Esophagus squamous epithelium (tissue), 5 donors: Measurements from ENCODE around the gene CRHR1. TPM values are rescaled to one million over a fixed set of nuclear protein-coding genes. Genes with fewer than 3 reads are reported as not detected.

Experiments used
- DNase-seq: peaks from one replicate; lab custom pipeline; 2025; lab: John Stamatoyannopoulos, UW
- H3K27ac ChIP-seq, 4 donors: fragments of 200-600 bp; sonication (generic); one replicate each; pipeline ENCODE4 v1.5.1; 2016 to 2019; ENCODE audit warnings: mild to moderate bottlenecking in 1 of 4
- H3K27me3 ChIP-seq, 4 donors: fragments of 200-600 bp; sonication (generic); 1 replicate in 3 of 4; 2 replicates in 1 of 4; pipeline versions ENCODE4 v1.5.1 to v1.6.0; 2017 to 2021; ENCODE audit warnings: antibody characterized with exemption in 1 of 4
- H3K36me3 ChIP-seq, 3 donors: fragments of 200-600 bp; sonication (generic); one replicate each; pipeline ENCODE4 v1.5.1; 2016 to 2019
- H3K4me1 ChIP-seq, 3 donors: fragments of 200-600 bp; sonication (generic); one replicate each; pipeline ENCODE4 v1.5.1; 2017 to 2019
- H3K4me3 ChIP-seq, 4 donors: fragments of 200-600 bp; sonication (generic); 1 replicate in 3 of 4; 2 replicates in 1 of 4; pipeline ENCODE4 v1.5.1; 2016 to 2019; ENCODE audit warnings: mild to moderate bottlenecking in 2 of 4, moderate library complexity in 1 of 4
- H3K9me3 ChIP-seq, 3 donors: fragments of 200-600 bp; sonication (generic); one replicate each; pipeline ENCODE4 v1.5.1; 2016 to 2019
- CTCF ChIP-seq, 6 experiments: fragments of 450-650 bp in 4 of 6; fragments of 200-600 bp in 2 of 6; sonication (generic) in 2 of 6; IDR thresholded peaks; one replicate each; pipeline ENCODE4 v1.5.1; 2016 to 2019; ENCODE audit warnings: antibody characterized with exemption in 6 of 6, mild to moderate bottlenecking in 4 of 6, moderate library complexity in 4 of 6
- POLR2A ChIP-seq, 4 donors: fragments of 450-650 bp; IDR thresholded peaks; one replicate each; pipeline ENCODE4 v1.6.1; 2017; ENCODE audit warnings: antibody characterized with exemption in 4 of 4, mild to moderate bottlenecking in 4 of 4, moderate library complexity in 3 of 4
- WGBS, 2 donors: methylation state at CpG; one replicate each; pipeline ENCODE4 v1.1.5; 2018; 5-methylcytosine and 5-hydroxymethylcytosine counted together
- intact Hi-C: fragments of 100-400 bp; cut with DNase I; formaldehyde crosslinking; loops from one replicate; pipeline ENCODE4 v1.15.0; 2022
- total RNA-seq, 4 donors: library from RNA; depleted of rRNA; stranded (reverse); fragments of >200 nt; gene quantifications; one replicate each; pipeline ENCODE4 v1.1.0, GENCODE V29; 2016
- donor health status: DM: yes; HTN: yes; CAD: no.

Gene CRHR1
- total RNA-seq, 4 donors from 2014 or later: not detected

- Histone ChIP-seq H3K27ac (no peak overlapping the region), H3K4me3 (no peak overlapping the region), H3K36me3 (no peaks in the 10 kb centered on the region), H3K4me1 (no peaks in the 10 kb centered on the region), H3K9me3 (no peaks in the 10 kb centered on the region), H3K27me3 (peaks cover 0 to 83% (median 0%) of the 10 kb centered on the region in 4 donors)
- intact Hi-C loops: no loop called here
- 52 to 73% methylated on average over 2 to 3 of the region's 3 CpGs for WGBS, 2 donors
- TF ChIP-seq CTCF (IDR thresholded peaks at IDR 0.05): no peak
- no peak for TF ChIP-seq POLR2A (IDR thresholded peaks at IDR 0.05)
- DNase-seq: no peak
Observed at GRCh38 chr17:45777388-45777787, 6.7 kb upstream of the CRHR1 start.

GRCh38 chr17:45780921-45781320, 3.2 kb upstream of the CRHR1 start:
- Histone ChIP-seq H3K9me3 (no peaks in the 10 kb centered on the region), H3K4me1 (peaks cover 15 to 26% (median 21%) of the 10 kb centered on the region in 3 donors), H3K36me3 (no peaks in the 10 kb centered on the region), H3K27ac (no peak overlapping the region), H3K4me3 (no peak overlapping the region), H3K27me3 (peaks cover 16 to 85% (median 26%) of the 10 kb centered on the region in 4 donors)
- intact Hi-C loops: no loop called here
- TF ChIP-seq POLR2A (IDR thresholded peaks at IDR 0.05) (no peak), CTCF (IDR thresholded peaks at IDR 0.05) (no peak)
- DNase-seq: no peak
- WGBS, 2 donors: 64 to 75% methylated on average over 5 of the region's 5 CpGs

- WGBS, 2 donors: 40 to 81% methylated on average over 1 to 6 of the region's 32 CpGs
- DNase-seq: no peak
- Histone ChIP-seq H3K36me3 (no peaks in the 10 kb centered on the region), H3K4me1 (peaks cover 15 to 26% (median 21%) of the 10 kb centered on the region in 3 donors), H3K27me3 (peaks cover 16 to 99% (median 27%) of the 10 kb centered on the region in 4 donors), H3K4me3 (peak overlapping the region in 3 of 4 donors; percentile 37 to 69 (median 48)), H3K9me3 (no peaks in the 10 kb centered on the region), H3K27ac (no peak overlapping the region)
- TF ChIP-seq POLR2A (IDR thresholded peaks at IDR 0.05) (no peak), CTCF (IDR thresholded peaks at IDR 0.05) (peak in 3 of 6 experiments; percentile 14 to 32 (median 26))
- intact Hi-C loops: no loop called here
Observed at GRCh38 chr17:45782889-45783592, 1.1 kb upstream of the CRHR1 start.

GRCh38 chr17:45783593-45784292, 377 bp upstream of the CRHR1 start:
- Histone ChIP-seq H3K4me1 (peaks cover 15 to 26% (median 21%) of the 10 kb centered on the region in 3 donors), H3K36me3 (no peaks in the 10 kb centered on the region), H3K27ac (no peak overlapping the region), H3K9me3 (no peaks in the 10 kb centered on the region), H3K27me3 (peaks cover 16 to 100% (median 27%) of the 10 kb centered on the region in 4 donors), H3K4me3 (peak overlapping the region; percentile 23 to 69 (median 42))
- TF ChIP-seq POLR2A (IDR thresholded peaks at IDR 0.05): no peak
- no peak for TF ChIP-seq CTCF (IDR thresholded peaks at IDR 0.05)
- no peak for DNase-seq
- intact Hi-C loops: no loop called here
- WGBS, 2 donors: 0% methylated on average over 21 of the region's 64 CpGs; no CpG with 5 or more reads in 1 of the 2 donors
